ENCODE data around the gene NUDT3.
"Not testable (repeated sequence)": the region's sequence is repeated elsewhere in the genome, so short reads cannot be mapped to it uniquely, and the experiment has no call there.

The NUDT3 gene

DNA sequence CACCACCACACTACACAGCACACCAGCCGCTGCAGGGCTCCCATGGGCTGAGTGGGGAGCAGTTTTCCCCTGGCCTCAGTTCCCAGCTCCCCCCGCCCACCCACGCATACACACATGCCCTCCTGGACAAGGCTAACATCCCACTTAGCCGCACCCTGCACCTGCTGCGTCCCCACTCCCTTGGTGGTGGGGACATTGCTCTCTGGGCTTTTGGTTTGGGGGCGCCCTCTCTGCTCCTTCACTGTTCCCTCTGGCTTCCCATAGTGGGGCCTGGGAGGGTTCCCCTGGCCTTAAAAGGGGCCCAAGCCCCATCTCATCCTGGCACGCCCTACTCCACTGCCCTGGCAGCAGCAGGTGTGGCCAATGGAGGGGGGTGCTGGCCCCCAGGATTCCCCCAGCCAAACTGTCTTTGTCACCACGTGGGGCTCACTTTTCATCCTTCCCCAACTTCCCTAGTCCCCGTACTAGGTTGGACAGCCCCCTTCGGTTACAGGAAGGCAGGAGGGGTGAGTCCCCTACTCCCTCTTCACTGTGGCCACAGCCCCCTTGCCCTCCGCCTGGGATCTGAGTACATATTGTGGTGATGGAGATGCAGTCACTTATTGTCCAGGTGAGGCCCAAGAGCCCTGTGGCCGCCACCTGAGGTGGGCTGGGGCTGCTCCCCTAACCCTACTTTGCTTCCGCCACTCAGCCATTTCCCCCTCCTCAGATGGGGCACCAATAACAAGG, 147.3 kb downstream of the NUDT3 start:
- not testable (repeated sequence) for H4K20me1 ChIP-seq (ENCODE audit: insufficient read depth, low read length)

DNA sequence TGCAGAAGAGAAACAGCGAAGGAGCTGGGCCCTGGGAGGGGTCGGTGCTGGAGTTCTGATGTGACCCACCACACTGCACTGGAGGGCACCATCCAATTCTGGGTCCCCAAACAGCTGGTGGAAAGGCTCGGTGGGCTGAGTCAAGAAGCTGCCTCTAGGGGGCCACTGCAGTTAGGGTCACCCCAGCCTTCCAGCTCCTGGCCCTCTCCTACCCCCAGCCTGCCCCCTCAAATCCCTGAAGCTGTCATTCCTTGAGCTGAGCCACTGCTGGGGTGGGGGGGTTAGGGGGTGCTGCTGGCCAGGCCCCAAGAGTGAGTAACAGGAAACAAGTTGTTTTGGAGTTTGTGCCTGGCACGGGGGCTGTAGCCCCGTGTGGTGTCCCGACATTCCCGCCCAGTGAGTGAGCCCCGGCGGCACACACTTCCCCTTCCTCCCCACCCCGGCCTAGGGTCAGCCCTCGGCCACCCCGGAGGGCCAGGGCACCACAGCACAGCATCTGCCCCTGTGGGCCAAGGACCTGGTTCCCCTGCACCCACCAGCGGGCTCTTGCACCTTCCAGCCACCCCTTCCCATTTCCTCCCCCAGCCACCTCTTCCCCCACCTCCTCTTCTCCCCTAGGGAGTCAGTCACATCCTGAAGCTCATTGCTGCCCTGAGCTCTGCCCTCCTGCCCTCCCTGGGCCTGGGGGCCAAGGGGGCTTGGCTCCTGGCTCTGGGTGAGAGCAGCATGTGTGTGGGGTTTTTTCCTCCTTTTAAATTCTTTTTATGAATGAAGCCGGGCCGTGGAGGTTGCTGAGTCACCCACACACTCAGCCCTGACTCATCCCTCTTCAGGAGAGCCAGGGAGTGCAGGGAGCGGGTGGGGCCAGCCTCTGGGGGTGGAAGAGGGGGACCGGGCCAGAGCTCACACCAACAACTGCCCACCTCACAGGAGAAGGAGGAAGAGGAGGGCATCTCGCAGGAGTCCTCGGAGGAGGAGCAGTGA, 148.3 kb downstream of the NUDT3 start:
- no peak overlapping the region for H3K27ac ChIP-seq (ENCODE audit: low read length)
- peaks cover 37% of the 10 kb centered on the region for H3F3A ChIP-seq (ENCODE audit: insufficient read depth, low read length)
- 0 out of 2 replicates have a peak, but pooled peaks cover 3% of the 10 kb centered on the region for H4K20me1 ChIP-seq (ENCODE audit: insufficient read depth, low read length)

More for the DNA sequence above, 147.3 kb downstream of the NUDT3 start:
- H3F3A ChIP-seq (ENCODE audit: insufficient read depth, low read length): peaks cover 37% of the 10 kb centered on the region
- DNase-seq; H3K4me2 ChIP-seq (ENCODE audit: low read depth, low read length); H2AFZ ChIP-seq (ENCODE audit: low read length); H3K9ac ChIP-seq (ENCODE audit: low read length); H3K9me2 ChIP-seq (replicated peaks; ENCODE audit: insufficient read depth, low read length); H3K27ac ChIP-seq (ENCODE audit: low read length); H3K27me3 ChIP-seq (replicated peaks; ENCODE audit: insufficient read depth, low read length); H3K4me1 ChIP-seq (ENCODE audit: low read length); H3K4me3 ChIP-seq (ENCODE audit: low read length); H3K9me3 ChIP-seq (replicated peaks; ENCODE audit: insufficient read depth, low read length); H3K36me3 ChIP-seq (replicated peaks; ENCODE audit: insufficient read depth, low read length): not testable (repeated sequence)
- peaks cover 36% of the 10 kb centered on the region for H3K79me2 ChIP-seq (ENCODE audit: low read length)

DNA sequence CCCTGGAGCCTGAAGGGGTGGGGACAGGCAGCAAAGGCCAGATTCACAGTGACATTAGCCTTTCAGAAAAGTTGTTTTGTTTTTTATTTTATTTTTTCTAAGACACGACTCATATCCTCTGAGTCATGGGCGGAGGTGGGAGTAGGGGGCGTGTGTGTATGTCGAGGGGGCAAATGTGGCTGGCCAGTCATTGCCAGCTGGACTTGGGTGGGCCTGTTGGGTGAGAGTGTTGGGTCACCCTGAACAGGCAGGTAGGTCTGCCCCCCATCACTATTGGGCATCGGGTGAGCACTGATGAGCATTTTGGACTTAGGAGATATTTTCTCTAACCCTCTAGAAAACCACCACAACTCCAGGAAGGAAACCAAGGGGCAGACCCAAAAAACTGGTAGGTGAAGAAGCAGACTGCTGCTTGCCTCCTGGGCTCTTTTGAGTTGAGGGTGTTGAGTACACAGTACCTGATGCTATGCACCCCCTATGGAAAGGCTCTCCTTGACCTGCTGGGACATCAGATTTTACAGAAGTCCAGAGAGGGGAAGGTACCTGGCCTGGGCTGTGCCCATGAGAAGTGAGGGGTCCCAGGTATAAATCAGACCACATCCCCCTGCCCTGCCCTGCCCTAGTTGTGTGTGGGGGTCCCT, 149.2 kb downstream of the NUDT3 start:
- Histone ChIP-seq H3K4me2 (ENCODE audit: low read depth, low read length) (no peak overlapping the region), H3K9me2 (replicated peaks; ENCODE audit: insufficient read depth, low read length) (no peaks in the 10 kb centered on the region), H4K20me1 (ENCODE audit: insufficient read depth, low read length) (0 out of 2 replicates have a peak, but pooled peaks cover 3% of the 10 kb centered on the region), H2AFZ (ENCODE audit: low read length) (no peak overlapping the region), H3K4me1 (ENCODE audit: low read length) (peaks cover 8% of the 10 kb centered on the region), H3K9me3 (replicated peaks; ENCODE audit: insufficient read depth, low read length) (no peaks in the 10 kb centered on the region), H3K27me3 (replicated peaks; ENCODE audit: insufficient read depth, low read length) (no peaks in the 10 kb centered on the region), H3K27ac (ENCODE audit: low read length) (no peak overlapping the region), H3K79me2 (ENCODE audit: low read length) (peaks cover 52% of the 10 kb centered on the region), H3F3A (ENCODE audit: insufficient read depth, low read length) (peaks cover 32% of the 10 kb centered on the region), H3K36me3 (replicated peaks; ENCODE audit: insufficient read depth, low read length) (peaks cover 5% of the 10 kb centered on the region; the same call in 1 of the 2 replicates), H3K9ac (ENCODE audit: low read length) (no peak overlapping the region), H3K4me3 (ENCODE audit: low read length) (no peak overlapping the region)
- no peak for DNase-seq
- TF ChIP-seq, protein P1, sequence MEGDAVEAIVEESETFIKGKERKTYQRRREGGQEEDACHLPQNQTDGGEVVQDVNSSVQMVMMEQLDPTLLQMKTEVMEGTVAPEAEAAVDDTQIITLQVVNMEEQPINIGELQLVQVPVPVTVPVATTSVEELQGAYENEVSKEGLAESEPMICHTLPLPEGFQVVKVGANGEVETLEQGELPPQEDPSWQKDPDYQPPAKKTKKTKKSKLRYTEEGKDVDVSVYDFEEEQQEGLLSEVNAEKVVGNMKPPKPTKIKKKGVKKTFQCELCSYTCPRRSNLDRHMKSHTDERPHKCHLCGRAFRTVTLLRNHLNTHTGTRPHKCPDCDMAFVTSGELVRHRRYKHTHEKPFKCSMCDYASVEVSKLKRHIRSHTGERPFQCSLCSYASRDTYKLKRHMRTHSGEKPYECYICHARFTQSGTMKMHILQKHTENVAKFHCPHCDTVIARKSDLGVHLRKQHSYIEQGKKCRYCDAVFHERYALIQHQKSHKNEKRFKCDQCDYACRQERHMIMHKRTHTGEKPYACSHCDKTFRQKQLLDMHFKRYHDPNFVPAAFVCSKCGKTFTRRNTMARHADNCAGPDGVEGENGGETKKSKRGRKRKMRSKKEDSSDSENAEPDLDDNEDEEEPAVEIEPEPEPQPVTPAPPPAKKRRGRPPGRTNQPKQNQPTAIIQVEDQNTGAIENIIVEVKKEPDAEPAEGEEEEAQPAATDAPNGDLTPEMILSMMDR (IDR thresholded peaks at IDR 0.05; ENCODE audit: low read length): no peak
- TF ChIP-seq EZH2phosphoT487 (IDR thresholded peaks at IDR 0.05; ENCODE audit: low read length) (no peak), EZH2 (optimal IDR thresholded peaks at IDR 0.05; ENCODE audit: low read depth, low read length) (no peak)

More for the DNA sequence above, 148.3 kb downstream of the NUDT3 start:
- H3K9ac ChIP-seq (ENCODE audit: low read length): no peak overlapping the region
- H3K4me3 ChIP-seq (ENCODE audit: low read length): no peak overlapping the region
- H3K27me3 ChIP-seq (replicated peaks; ENCODE audit: insufficient read depth, low read length): no peaks in the 10 kb centered on the region
- H2AFZ ChIP-seq (ENCODE audit: low read length): no peak overlapping the region
- no peaks in the 10 kb centered on the region for H3K9me3 ChIP-seq (replicated peaks; ENCODE audit: insufficient read depth, low read length)
- no peak overlapping the region for H3K4me2 ChIP-seq (ENCODE audit: low read depth, low read length)
- no peak for DNase-seq
- H3K79me2 ChIP-seq (ENCODE audit: low read length): peaks cover 46% of the 10 kb centered on the region
- peaks cover 5% of the 10 kb centered on the region; the same call in 1 of the 2 replicates for H3K36me3 ChIP-seq (replicated peaks; ENCODE audit: insufficient read depth, low read length)
- H3K4me1 ChIP-seq (ENCODE audit: low read length): peaks cover 4% of the 10 kb centered on the region
- no peaks in the 10 kb centered on the region for H3K9me2 ChIP-seq (replicated peaks; ENCODE audit: insufficient read depth, low read length)
- TF ChIP-seq EZH2 (optimal IDR thresholded peaks at IDR 0.05; ENCODE audit: low read depth, low read length): no peak
- TF ChIP-seq, protein P1 (IDR thresholded peaks at IDR 0.05; ENCODE audit: low read length): peak; percentile 11; the same call in 1 of the 2 replicates
- TF ChIP-seq EZH2phosphoT487 (IDR thresholded peaks at IDR 0.05; ENCODE audit: low read length): no peak
